ENCODE results near the gene PLXNC1. TPM values are rescaled to one million over a fixed set of nuclear protein-coding genes. Genes with fewer than 3 reads are reported as not detected.

Gene PLXNC1
- total RNA-seq, 4 donors from 2014 or later = 4.8 to 6.8 (median 6.2) TPM

DNA sequence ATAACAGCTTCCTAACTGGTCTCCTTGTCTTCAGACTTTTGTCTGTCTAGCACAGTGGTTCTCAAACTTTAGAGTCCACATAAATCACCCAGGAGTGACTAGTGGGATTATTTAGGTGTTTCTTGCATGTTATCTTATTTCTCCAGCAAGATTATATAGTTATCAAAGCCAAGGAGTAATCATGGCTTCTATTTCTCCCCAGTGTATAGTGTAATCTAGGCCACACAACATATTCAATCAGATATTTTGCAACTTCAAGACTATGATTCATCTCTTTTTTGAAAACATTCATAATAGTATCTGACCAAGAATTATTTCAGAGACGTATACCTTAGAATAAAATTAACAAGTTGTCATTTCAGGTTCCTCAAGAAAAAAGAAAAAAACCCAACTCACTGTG is 179.4 kb downstream of the PLXNC1 start:
- Histone ChIP-seq H3K9me3 (no peaks in the 10 kb centered on the region), H3K4me1 (no peaks in the 10 kb centered on the region), H3K36me3 (peaks cover 0 to 54% of the 10 kb centered on the region in 2 donors), H3K4me3 (no peak overlapping the region), H3K27ac (no peak overlapping the region), H3K27me3 (no peaks in the 10 kb centered on the region)
- 85 to 90% methylated on average over 1 of the region's 1 CpG for WGBS, 2 donors (ENCODE audit: low coverage in 1 of 2)
- TF ChIP-seq EP300 (IDR thresholded peaks at IDR 0.05) (no peak), CTCF (IDR thresholded peaks at IDR 0.05) (no peak), POLR2A (IDR thresholded peaks at IDR 0.05) (no peak), POLR2AphosphoS5 (IDR thresholded peaks at IDR 0.05) (no peak)
- no peak for ATAC-seq

DNA sequence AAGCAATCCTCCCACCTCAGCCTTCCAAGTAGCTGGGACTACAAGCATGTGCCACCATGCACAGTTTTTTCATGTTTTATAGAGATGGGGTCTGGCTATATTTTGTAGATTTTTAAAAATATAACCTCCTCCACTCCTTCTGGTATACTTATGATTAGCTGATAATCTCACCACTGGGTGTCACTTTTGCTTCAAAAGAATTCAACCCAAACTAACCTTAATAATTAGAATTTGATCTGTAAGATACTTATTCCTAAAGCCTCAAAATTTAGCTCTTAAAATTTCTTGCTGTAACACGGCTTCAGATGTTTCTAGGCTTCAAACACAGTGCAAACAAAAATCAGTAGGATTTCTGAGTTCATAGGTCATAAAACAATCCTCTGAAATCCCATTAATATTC is 181.0 kb downstream of the PLXNC1 start:
- no peak for ATAC-seq
- H3K36me3 ChIP-seq = peaks cover 0 to 44% of the 10 kb centered on the region in 2 donors
- H3K27me3 ChIP-seq = no peaks in the 10 kb centered on the region
- H3K4me1 ChIP-seq = no peaks in the 10 kb centered on the region
- H3K27ac ChIP-seq = no peak overlapping the region
- H3K9me3 ChIP-seq = no peaks in the 10 kb centered on the region
- WGBS, 2 donors (ENCODE audit: low coverage in 1 of 2) = 82 to 85% methylated on average over 1 of the region's 1 CpG
- peak in 3 of 4 experiments; percentile 13 to 36 (median 35) for TF ChIP-seq CTCF (IDR thresholded peaks at IDR 0.05)
- no peak for TF ChIP-seq POLR2AphosphoS5 (IDR thresholded peaks at IDR 0.05)
- TF ChIP-seq EP300 (IDR thresholded peaks at IDR 0.05) = no peak
- no peak for TF ChIP-seq POLR2A (IDR thresholded peaks at IDR 0.05)
- no peak overlapping the region for H3K4me3 ChIP-seq

DNA sequence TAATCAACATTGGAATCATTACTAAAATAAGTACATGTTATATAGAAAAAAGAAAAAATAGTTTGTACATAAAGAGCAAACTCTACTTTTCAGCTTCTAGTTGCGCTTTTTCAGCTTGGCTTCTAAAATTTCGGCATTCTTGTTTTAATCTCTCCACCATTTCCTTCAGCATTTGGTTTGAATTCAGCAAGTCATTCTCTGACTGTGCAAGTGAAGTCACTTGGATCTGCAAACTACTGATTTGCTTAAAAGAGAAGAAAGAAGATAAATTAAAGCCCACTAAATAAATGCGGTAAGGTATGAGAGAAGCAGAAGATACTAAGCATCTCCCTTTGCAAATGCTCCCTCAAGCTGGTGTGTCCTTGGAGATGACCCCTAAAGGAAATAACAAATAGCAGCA is 185.0 kb downstream of the PLXNC1 start:
- TF ChIP-seq CTCF (IDR thresholded peaks at IDR 0.05) = no peak
- TF ChIP-seq POLR2A (IDR thresholded peaks at IDR 0.05) = no peak
- TF ChIP-seq POLR2AphosphoS5 (IDR thresholded peaks at IDR 0.05) = no peak
- no peak for TF ChIP-seq EP300 (IDR thresholded peaks at IDR 0.05)
- H3K4me1 ChIP-seq = no peaks in the 10 kb centered on the region
- no peaks in the 10 kb centered on the region for H3K27me3 ChIP-seq
- H3K36me3 ChIP-seq = peaks cover 0 to 15% of the 10 kb centered on the region in 2 donors
- H3K27ac ChIP-seq = no peak overlapping the region
- no peak for ATAC-seq
- WGBS, 2 donors (ENCODE audit: low coverage in 1 of 2) = 83 to 94% methylated on average over 3 of the region's 3 CpGs
- no peak overlapping the region for H3K4me3 ChIP-seq
- H3K9me3 ChIP-seq = no peaks in the 10 kb centered on the region

DNA sequence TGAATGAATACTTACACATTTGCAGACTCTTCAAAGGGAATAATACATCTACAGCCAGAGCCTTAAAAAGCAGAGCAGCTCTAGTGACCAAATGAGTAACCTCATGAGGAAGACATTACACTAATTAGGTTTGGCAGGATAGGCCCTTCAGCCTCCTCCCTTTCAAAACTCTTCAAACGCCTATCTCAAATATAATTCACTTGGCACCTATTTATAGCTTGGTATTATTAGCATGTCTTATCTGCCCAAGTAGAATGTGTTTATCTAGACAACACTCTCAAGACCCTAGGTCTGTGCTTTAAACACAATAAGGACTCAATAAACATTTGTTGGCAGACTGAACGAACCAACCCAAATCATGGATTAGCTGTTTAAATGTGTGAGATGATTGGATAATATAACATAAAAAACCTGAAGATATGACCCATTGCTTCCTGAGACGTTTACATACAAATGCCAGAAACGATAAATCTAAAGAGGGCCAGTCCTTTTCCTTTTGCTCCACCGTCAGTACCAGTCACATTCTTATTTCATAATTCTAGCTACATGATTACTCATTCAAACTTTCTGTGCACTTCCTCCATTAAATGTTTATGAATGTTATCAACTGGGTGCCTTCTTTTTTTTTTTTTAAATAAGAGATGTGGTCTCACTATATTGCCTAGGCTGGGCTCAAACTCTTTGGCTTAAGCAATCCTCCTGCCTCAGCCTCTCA is 188.0 kb downstream of the PLXNC1 start:
- Histone ChIP-seq H3K27ac (no peak overlapping the region), H3K9me3 (no peaks in the 10 kb centered on the region), H3K36me3 (peaks cover 0 to 4% of the 10 kb centered on the region in 2 donors), H3K27me3 (no peaks in the 10 kb centered on the region), H3K4me1 (no peaks in the 10 kb centered on the region), H3K4me3 (no peak overlapping the region)
- no peak for TF ChIP-seq POLR2A (IDR thresholded peaks at IDR 0.05)
- TF ChIP-seq EP300 (IDR thresholded peaks at IDR 0.05) = no peak
- no peak for ATAC-seq
- WGBS, 2 donors (ENCODE audit: low coverage in 1 of 2) = 61 to 82% methylated on average over 3 to 5 of the region's 5 CpGs

DNA sequence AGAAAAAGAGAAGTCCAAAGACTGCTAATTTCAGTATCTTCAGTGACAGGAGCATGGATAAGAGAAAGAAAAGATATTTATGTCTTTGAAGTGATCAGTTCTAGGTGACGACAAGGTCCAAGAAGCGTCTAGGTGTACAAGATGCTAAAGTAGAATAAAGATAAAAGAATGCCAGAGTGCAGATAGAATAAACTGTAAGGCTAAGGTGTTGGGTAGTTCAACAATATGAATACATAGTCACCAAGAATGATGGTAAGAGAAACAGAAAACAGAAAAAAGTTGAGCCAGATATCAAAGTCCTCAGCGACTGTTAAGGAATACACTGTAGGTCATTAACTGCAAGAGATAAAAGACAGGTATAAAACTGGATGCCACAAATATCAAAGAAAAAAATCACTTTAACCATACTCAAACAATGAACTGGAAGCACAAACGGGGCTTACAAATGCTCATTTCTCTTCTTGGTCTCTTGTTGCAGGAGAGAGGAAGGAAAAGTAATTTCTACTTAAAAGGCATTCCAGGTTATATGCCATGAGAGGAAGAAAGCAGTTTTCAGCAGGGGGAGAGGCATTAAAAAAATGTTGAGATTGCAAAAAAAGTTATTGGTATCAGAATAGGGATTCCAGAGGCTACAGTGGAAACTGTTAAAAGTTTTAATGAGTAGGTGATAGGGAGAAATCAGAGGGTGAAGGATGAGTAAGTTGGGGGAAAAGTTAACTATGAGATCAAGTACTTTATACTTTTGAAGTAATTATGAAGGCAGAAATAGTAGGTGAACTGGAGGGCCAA is 189.8 kb downstream of the PLXNC1 start:
- Histone ChIP-seq H3K36me3 (no peaks in the 10 kb centered on the region), H3K9me3 (no peaks in the 10 kb centered on the region), H3K27me3 (no peaks in the 10 kb centered on the region), H3K27ac (no peak overlapping the region), H3K4me1 (no peaks in the 10 kb centered on the region), H3K4me3 (no peak overlapping the region)
- no peak for ATAC-seq
- WGBS, 2 donors (ENCODE audit: low coverage in 1 of 2) = 83 to 91% methylated on average over 4 of the region's 4 CpGs
- TF ChIP-seq EP300 (IDR thresholded peaks at IDR 0.05) = no peak
- TF ChIP-seq POLR2A (IDR thresholded peaks at IDR 0.05) = no peak
- TF ChIP-seq POLR2AphosphoS5 (IDR thresholded peaks at IDR 0.05) = no peak
- no peak for TF ChIP-seq CTCF (IDR thresholded peaks at IDR 0.05)
